ENCODE data around the gene PIRT.

PIRT gene

GRCh38 chr17:10793816-10794215 lies 44.1 kb downstream of the PIRT start:
- no peaks in the 10 kb centered on the region for H3K36me3 ChIP-seq (ENCODE audit: control insufficient read depth, insufficient read depth, low read length)
- no peak for DNase-seq (ENCODE audit: extremely low read depth, insufficient read length)
- H3K27me3 ChIP-seq (replicated peaks; ENCODE audit: control insufficient read depth, insufficient read depth, low read length), result no peaks in the 10 kb centered on the region; the same call in 1 of the 2 replicates
- H3K4me3 ChIP-seq (replicated peaks; ENCODE audit: low read depth, low read length), result no peak overlapping the region
- no peak for TF ChIP-seq CTCF (IDR thresholded peaks at IDR 0.05; ENCODE audit: insufficient read depth, low read length, poor library complexity, severe bottlenecking)

- H3K4me3 ChIP-seq (replicated peaks; ENCODE audit: low read depth, low read length), result no peak overlapping the region
- DNase-seq (ENCODE audit: extremely low read depth, insufficient read length), result no peak
- H3K36me3 ChIP-seq (ENCODE audit: control insufficient read depth, insufficient read depth, low read length), result no peaks in the 10 kb centered on the region
- no peak for TF ChIP-seq CTCF (IDR thresholded peaks at IDR 0.05; ENCODE audit: insufficient read depth, low read length, poor library complexity, severe bottlenecking)
- no peaks in the 10 kb centered on the region; the same call in 1 of the 2 replicates for H3K27me3 ChIP-seq (replicated peaks; ENCODE audit: control insufficient read depth, insufficient read depth, low read length)
Observed at GRCh38 chr17:10793256-10793655, 44.6 kb downstream of the PIRT start.

- H3K36me3 ChIP-seq (ENCODE audit: control insufficient read depth, insufficient read depth, low read length), result no peaks in the 10 kb centered on the region
- no peak overlapping the region for H3K4me3 ChIP-seq (replicated peaks; ENCODE audit: low read depth, low read length)
- no peaks in the 10 kb centered on the region; the same call in 1 of the 2 replicates for H3K27me3 ChIP-seq (replicated peaks; ENCODE audit: control insufficient read depth, insufficient read depth, low read length)
- TF ChIP-seq CTCF (IDR thresholded peaks at IDR 0.05; ENCODE audit: insufficient read depth, low read length, poor library complexity, severe bottlenecking), result no peak
- DNase-seq (ENCODE audit: extremely low read depth, insufficient read length), result no peak
Observed at GRCh38 chr17:10792151-10792550, 45.7 kb downstream of the PIRT start.

DNA sequence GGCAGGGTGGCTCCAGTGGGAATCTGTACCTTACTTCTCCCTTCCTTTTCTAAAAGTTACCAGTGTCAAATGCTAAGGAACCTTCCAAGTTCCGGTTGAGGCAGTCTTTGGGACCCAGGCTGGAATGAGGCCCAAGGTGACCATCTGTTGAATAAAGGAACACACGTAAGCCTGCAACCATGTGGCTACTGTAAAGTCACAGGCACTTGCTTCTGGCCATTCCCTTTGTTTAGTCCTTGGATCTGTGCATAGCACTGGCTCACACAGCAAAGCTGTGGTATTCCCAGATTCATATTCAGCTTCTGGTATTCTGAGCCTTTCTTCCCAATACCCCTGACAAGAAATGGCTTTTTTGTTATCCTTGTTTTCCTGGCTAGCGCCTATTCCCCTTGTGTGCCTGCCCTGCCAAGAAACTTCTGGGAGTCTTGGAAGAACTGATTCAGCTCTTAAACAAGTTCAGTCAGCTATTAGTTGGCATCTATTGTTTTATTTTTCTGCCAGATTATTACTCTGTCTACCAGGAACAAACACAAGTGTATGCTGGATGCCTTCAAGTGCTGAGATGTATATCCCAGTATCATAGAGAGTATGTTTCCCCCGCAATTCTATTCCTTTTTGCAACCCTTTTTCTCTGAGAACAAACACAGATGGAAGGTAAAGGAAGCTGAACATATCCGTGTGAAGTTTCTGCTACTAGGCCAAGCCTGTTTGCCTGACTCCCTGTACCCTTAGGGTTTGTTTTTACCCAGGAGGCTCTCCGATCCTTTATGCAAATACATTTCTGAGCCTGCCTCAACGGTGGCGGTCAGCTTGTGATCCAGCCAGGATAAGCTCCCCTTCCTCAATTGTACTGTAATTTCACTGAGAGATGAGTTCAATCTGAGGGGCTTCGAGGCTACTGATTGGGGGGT lies 47.1 kb downstream of the PIRT start:
- no peak for DNase-seq (ENCODE audit: extremely low read depth, insufficient read length)
- no peak overlapping the region for H3K4me3 ChIP-seq (replicated peaks; ENCODE audit: low read depth, low read length)
- no peak for TF ChIP-seq CTCF (IDR thresholded peaks at IDR 0.05; ENCODE audit: insufficient read depth, low read length, poor library complexity, severe bottlenecking)
- H3K36me3 ChIP-seq (ENCODE audit: control insufficient read depth, insufficient read depth, low read length), result no peaks in the 10 kb centered on the region
- H3K27me3 ChIP-seq (replicated peaks; ENCODE audit: control insufficient read depth, insufficient read depth, low read length), result no peaks in the 10 kb centered on the region; the same call in 1 of the 2 replicates

DNA sequence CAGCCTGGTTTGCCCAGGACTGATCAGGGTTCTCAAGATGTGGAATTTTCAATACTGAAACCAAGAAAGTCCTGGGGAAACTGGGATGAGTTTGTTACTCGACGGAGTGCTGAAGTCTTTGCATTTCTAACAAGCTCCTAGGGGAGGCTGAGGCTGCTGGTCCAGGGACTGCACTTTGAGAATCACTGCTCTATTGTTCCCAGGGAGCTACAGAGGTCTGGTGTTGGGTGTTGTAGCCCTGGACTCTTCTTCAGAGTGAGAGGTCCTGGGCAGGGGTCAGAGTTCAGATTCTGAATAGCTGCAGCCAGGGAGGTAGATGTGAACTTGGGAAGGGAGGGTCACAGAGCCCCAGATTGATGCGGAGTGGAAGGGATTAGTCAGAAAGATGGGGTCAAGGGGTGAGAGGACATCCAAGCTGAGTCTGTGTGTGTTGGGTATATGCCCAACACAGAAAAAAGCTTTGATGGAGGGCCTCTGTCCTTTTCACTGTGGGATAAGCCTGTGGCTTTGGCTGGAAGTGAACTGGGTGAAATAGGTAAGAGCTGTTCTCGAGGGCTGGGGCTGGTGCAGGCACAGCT lies 48.1 kb downstream of the PIRT start:
- Histone ChIP-seq H3K36me3 (ENCODE audit: control insufficient read depth, insufficient read depth, low read length) (no peaks in the 10 kb centered on the region), H3K4me3 (replicated peaks; ENCODE audit: low read depth, low read length) (no peak overlapping the region), H3K27me3 (replicated peaks; ENCODE audit: control insufficient read depth, insufficient read depth, low read length) (no peaks in the 10 kb centered on the region; the same call in 1 of the 2 replicates)
- no peak for TF ChIP-seq CTCF (IDR thresholded peaks at IDR 0.05; ENCODE audit: insufficient read depth, low read length, poor library complexity, severe bottlenecking)
- no peak for DNase-seq (ENCODE audit: extremely low read depth, insufficient read length)

All from GM06990 (cell line).